HFF-Myc (cell line): ENCODE data around the gene PRR12.

Source experiments
- DNase-seq: peaks from one replicate; pipeline ENCODE4 v3.0.0-alpha.2; 2011; ENCODE audit warnings: low read depth; ENCODE audit errors: extremely low read depth
- H3K4me3 ChIP-seq: replicated peaks from 2 replicates; pipeline ENCODE4 v1.5.1; 2011; ENCODE audit warnings: low read depth, mild to moderate bottlenecking, control low read depth, low read length
- TF ChIP-seq, protein P1 (sequence below): IDR thresholded peaks from 2 replicates; pipeline ENCODE4 v1.5.1; 2012; ENCODE audit warnings: mild to moderate bottlenecking, low read depth, low read length, control low read depth; ENCODE audit errors: missing control alignments

The PRR12 gene

DNA sequence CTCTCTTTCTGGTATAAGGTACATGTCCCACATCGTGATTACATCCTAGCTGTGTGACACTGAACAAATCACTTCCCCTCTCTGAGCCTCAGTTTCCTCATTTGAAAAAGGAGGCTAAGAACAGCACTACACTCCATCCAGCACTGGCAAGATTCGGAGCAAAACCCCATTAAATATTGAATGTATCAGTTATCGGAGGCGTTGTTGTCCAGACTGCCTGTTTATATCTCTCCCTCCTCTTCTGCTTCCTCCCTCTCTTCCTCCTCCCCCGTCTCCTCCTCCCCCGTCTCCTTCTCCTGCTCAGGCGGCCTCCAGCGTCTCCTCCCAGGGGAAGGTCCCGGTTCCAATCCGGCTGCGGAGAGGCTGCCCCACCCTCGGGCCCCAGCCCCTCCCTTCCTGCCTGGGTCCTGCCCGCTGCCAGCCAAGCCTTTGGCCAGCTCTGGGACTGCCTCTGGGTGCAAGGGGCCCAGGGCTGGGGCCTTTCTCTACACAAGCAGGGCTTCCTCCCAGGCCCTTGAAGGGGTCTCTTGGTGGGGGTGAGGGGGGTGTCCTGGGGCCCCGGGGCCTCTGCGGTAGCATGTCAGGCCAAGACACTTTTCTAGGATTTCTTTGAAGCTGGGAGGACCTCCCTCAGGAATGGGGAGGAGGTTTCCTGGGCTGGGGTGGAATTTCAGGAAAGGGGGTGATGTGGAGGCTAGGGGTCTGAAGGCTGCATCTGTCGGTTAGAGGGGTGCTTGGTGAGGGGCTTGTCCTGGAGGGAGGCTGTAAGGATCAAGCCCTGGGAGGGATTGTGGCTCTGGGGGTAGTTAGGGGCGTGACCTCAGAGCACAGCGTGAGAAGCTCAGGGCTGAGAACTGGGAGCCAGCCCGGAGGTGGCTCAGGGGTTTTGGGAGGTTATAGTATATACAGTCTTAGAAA, 47.1 kb downstream of the PRR12 start:
- TF ChIP-seq, protein P1, sequence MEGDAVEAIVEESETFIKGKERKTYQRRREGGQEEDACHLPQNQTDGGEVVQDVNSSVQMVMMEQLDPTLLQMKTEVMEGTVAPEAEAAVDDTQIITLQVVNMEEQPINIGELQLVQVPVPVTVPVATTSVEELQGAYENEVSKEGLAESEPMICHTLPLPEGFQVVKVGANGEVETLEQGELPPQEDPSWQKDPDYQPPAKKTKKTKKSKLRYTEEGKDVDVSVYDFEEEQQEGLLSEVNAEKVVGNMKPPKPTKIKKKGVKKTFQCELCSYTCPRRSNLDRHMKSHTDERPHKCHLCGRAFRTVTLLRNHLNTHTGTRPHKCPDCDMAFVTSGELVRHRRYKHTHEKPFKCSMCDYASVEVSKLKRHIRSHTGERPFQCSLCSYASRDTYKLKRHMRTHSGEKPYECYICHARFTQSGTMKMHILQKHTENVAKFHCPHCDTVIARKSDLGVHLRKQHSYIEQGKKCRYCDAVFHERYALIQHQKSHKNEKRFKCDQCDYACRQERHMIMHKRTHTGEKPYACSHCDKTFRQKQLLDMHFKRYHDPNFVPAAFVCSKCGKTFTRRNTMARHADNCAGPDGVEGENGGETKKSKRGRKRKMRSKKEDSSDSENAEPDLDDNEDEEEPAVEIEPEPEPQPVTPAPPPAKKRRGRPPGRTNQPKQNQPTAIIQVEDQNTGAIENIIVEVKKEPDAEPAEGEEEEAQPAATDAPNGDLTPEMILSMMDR: no peak
- H3K4me3 ChIP-seq: peak overlapping the region; percentile 35
- peak; percentile 50 for DNase-seq

- TF ChIP-seq, protein P1: no peak
- no peak for DNase-seq
- peak overlapping the region; percentile 48 for H3K4me3 ChIP-seq
These were observed 48.6 kb downstream of the PRR12 start for GRCh38 chr19:49639401-49640112.

GRCh38 chr19:49640113-49640898, 49.3 kb downstream of the PRR12 start, which contains the start of gene RRAS:
RRAS (minus strand) TSS chr19:49640143; CDS start chr19:49640098, 45 bp downstream.
- TF ChIP-seq, protein P1: no peak
- peak within 1 kb of the TSS; percentile 99 for H3K4me3 ChIP-seq
- peak; percentile 99 for DNase-seq

- TF ChIP-seq, protein P1: no peak
- H3K4me3 ChIP-seq: peak within 1 kb of the TSS; percentile 99
- peak; percentile 96 for DNase-seq
These were observed 50.9 kb downstream of the PRR12 start, which contains the start of gene SCAF1 for GRCh38 chr19:49641688-49642491. SCAF1 (plus strand) TSS chr19:49642209; CDS start chr19:49645027, 2,818 bp downstream.

GRCh38 chr19:49642492-49643035, 51.6 kb downstream of the PRR12 start:
- TF ChIP-seq, protein P1: no peak
- H3K4me3 ChIP-seq: peak overlapping the region; percentile 99
- DNase-seq: no peak
